ENCODE measurements around the gene FAM78B. TPM values are rescaled to one million over a fixed set of nuclear protein-coding genes. Genes with fewer than 3 reads are reported as not detected.

Gene FAM78B
- total and polyA plus RNA-seq, 2 of the 8 experiments (the other 6 are each of a cell fraction or from before 2014, with no cell fraction given) = 2.3 to 3.6 TPM

DNA sequence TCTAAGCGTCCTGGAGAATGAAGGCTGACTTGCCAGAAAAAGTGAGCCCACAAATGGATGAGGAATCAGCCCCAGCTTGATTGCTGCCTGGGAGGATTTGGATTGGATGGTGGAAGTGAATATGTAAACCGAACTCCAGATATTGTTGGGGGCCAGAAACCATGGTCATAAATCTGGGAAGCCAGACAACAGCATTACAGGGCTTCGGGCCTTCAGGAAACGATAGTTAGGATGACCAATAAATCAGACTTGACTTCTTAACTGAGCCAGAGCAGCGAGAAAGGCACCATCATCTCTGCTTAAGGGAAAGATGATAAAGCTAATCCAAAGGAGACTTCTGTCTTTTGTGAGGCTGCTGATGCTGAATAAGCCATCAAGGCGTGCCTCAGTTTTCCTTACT is 26.6 kb downstream of the FAM78B start:
- Histone ChIP-seq H3K9me3 (ENCODE audit: insufficient read depth in 2 of 2, low read depth in 1 of 2, low read length in 1 of 2) (no peaks in the 10 kb centered on the region), H3K36me3 (ENCODE audit: control insufficient read depth in 2 of 4, insufficient read depth in 4 of 4, low read length in 3 of 4) (no peaks in the 10 kb centered on the region), H2BK5ac (ENCODE audit: low read depth, low read length) (no peak overlapping the region), H3K18ac (ENCODE audit: extremely low read depth, low read length) (no peak overlapping the region), H3K27me3 (replicated peaks in 1 of 4; ENCODE audit: control insufficient read depth in 3 of 4, extremely low read depth in 1 of 4, insufficient read depth in 3 of 4, low read length in 3 of 4) (no peaks in the 10 kb centered on the region), H3K79me1 (ENCODE audit: low read depth, low read length) (no peaks in the 10 kb centered on the region), H2AFZ (ENCODE audit: low read length) (no peak overlapping the region), H3K4me2 (ENCODE audit: insufficient read depth in 1 of 2, low read depth in 2 of 2, low read length in 2 of 2) (no peak overlapping the region), H3K4me1 (replicated peaks in 1 of 4; ENCODE audit: control insufficient read depth in 3 of 4, insufficient read depth in 4 of 4, low read length in 3 of 4) (no peaks in the 10 kb centered on the region), H3K14ac (ENCODE audit: insufficient read length) (no peak overlapping the region), H4K91ac (replicated peaks; ENCODE audit: insufficient read length, low read length) (no peak overlapping the region), H4K20me1 (replicated peaks in 1 of 2; ENCODE audit: control insufficient read depth in 1 of 2, insufficient read depth in 2 of 2, low read length in 2 of 2) (peaks cover 0 to under 1% of the 10 kb centered on the region in 2 experiments), H3K4me3 (ENCODE audit: extremely low read depth in 1 of 4, insufficient read depth in 2 of 4, low read depth in 3 of 4, low read length in 4 of 4) (no peak overlapping the region), H3K9ac (replicated peaks in 1 of 4; ENCODE audit: extremely low read depth in 1 of 4, low read depth in 3 of 4, low read length in 3 of 4) (no peak overlapping the region), H3K27ac (ENCODE audit: low read depth, low read length) (no peak overlapping the region), H2BK120ac (replicated peaks; ENCODE audit: low read depth, low read length) (no peak overlapping the region), H2BK20ac (ENCODE audit: low read length) (no peak overlapping the region), H4K8ac (ENCODE audit: extremely low read depth, insufficient read depth, low read length) (no peak overlapping the region), H3K56ac (replicated peaks; ENCODE audit: insufficient read length, low read depth, low read length) (no peak overlapping the region), H3K79me2 (ENCODE audit: control insufficient read depth in 1 of 2, insufficient read depth in 2 of 2, low read length in 2 of 2) (no peaks in the 10 kb centered on the region), H3K23ac (ENCODE audit: insufficient read length) (no peak overlapping the region), H3K4ac (replicated peaks; ENCODE audit: insufficient read length, low read depth, low read length) (no peak overlapping the region), H2BK12ac (ENCODE audit: low read depth, low read length) (no peak overlapping the region), H3K23me2 (ENCODE audit: low read depth, low read length) (no peaks in the 10 kb centered on the region), H2AK5ac (ENCODE audit: low read depth, low read length) (no peak overlapping the region), H2BK15ac (ENCODE audit: low read length) (no peak overlapping the region), H4K5ac (ENCODE audit: insufficient read length, low read depth, low read length) (no peak overlapping the region)
- POLR2A ChIA-PET (ENCODE audit: partially characterized antibody) = no interaction called here
- no peak for DNase-seq (ENCODE audit: low read depth in 1 of 2, low spot score in 2 of 2)
- no peak for FAIRE-seq
- TF ChIP-seq, protein P1, sequence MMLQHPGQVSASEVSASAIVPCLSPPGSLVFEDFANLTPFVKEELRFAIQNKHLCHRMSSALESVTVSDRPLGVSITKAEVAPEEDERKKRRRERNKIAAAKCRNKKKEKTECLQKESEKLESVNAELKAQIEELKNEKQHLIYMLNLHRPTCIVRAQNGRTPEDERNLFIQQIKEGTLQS (IDR thresholded peaks at IDR 0.05; ENCODE audit: insufficient read depth, low read depth, low read length) = no peak
- TF ChIP-seq TEAD4 (IDR thresholded peaks at IDR 0.05; ENCODE audit: low read depth, low read length) (no peak), GTF2F1 (IDR thresholded peaks at IDR 0.05; ENCODE audit: borderline replicate concordance, low read depth, low read length) (no peak), JUN (IDR thresholded peaks at IDR 0.05; ENCODE audit: low read depth, low read length) (no peak), RXRA (IDR thresholded peaks at IDR 0.05; ENCODE audit: insufficient read depth, low read depth, low read length) (no peak), TAF7 (optimal IDR thresholded peaks at IDR 0.05; ENCODE audit: borderline replicate concordance, low read depth, low read length) (no peak), SIX5 (IDR thresholded peaks at IDR 0.05; ENCODE audit: low read depth, low read length) (no peak)
- TF ChIP-seq, protein P2, sequence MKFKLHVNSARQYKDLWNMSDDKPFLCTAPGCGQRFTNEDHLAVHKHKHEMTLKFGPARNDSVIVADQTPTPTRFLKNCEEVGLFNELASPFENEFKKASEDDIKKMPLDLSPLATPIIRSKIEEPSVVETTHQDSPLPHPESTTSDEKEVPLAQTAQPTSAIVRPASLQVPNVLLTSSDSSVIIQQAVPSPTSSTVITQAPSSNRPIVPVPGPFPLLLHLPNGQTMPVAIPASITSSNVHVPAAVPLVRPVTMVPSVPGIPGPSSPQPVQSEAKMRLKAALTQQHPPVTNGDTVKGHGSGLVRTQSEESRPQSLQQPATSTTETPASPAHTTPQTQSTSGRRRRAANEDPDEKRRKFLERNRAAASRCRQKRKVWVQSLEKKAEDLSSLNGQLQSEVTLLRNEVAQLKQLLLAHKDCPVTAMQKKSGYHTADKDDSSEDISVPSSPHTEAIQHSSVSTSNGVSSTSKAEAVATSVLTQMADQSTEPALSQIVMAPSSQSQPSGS (IDR thresholded peaks at IDR 0.05; ENCODE audit: low read length) = no peak
- CTCF ChIA-PET (ENCODE audit: partially characterized antibody) = interaction anchor here (0.7 to 4.1 kb wide), 12 partner anchors 8 to 454 kb away, joined by 3 to 16 read pairs (median 4); no protein-coding TSS in a partner anchor
- 88% methylated on average over 6 of the region's 6 CpGs; no CpG with 5 or more reads in 1 of the 2 experiments for WGBS, 2 experiments (ENCODE audit: extremely low coverage in 1 of 2, insufficient coverage in 1 of 2, insufficient read length in 1 of 2, insufficient replicate concordance in 2 of 2, low coverage in 1 of 2, low lambda C conversion rate in 2 of 2, missing lambda C conversion rate in 1 of 2)
